ENCODE results near the gene PAPOLG. TPM values are rescaled to one million over a fixed set of nuclear protein-coding genes. Genes with fewer than 3 reads are reported as not detected.

The PAPOLG gene
- total and polyA plus RNA-seq, 9 of the 15 experiments (the other 6 are each of a cell fraction or from before 2014, with no cell fraction given), result 3.9 to 16.3 (median 10.0) TPM

DNA sequence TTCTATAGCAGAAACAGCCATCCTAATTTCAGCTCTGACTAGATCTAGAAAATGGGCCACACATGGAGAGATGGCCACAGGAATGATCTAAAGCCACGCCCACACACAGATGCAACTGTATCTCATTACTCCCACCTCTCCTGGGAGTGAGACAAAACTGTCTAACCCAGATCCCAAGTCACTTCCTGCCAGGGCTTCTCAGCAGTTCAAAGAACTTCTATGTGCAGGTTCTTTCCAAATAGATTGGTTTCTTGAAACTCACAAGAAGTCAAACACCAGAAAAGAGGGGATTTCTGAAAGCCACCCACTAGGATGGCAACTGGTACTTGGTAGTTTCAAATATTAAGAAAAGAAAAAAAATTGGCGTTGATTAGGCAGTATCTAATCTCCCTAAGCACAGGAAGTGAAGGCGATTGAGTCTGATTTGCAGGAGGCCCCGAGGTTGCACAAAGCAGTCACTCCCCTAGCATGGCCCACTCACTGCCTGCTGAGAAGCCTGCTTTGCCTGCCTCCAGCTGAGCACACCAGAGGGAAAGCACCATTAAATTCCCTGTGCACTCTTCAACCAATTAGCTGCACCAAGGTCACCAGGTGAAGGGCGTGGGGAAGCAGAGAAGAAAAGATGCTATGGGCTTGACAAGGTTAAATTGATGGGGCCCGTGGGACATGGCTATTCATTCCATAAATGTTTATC, 51.1 kb downstream of the PAPOLG start (continued):
- no peak for TF ChIP-seq ZNF134 (CRISPR knock-in tag; conservative IDR thresholded peaks at IDR 0.05)
- TF ChIP-seq, protein P1, sequence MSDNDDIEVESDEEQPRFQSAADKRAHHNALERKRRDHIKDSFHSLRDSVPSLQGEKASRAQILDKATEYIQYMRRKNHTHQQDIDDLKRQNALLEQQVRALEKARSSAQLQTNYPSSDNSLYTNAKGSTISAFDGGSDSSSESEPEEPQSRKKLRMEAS (CRISPR knock-in tag; IDR thresholded peaks at IDR 0.05), result no peak
- TF ChIP-seq HDAC3 (IDR thresholded peaks at IDR 0.05; ENCODE audit: borderline replicate concordance, partially characterized antibody), result peak; percentile 31
- no peak for TF ChIP-seq SMAD1 (IDR thresholded peaks at IDR 0.05; ENCODE audit: low read depth, low read length, partially characterized antibody)
- TF ChIP-seq NCOA1 (IDR thresholded peaks at IDR 0.05; ENCODE audit: low read depth), result no peak
- TF ChIP-seq ERF (CRISPR knock-in tag; IDR thresholded peaks at IDR 0.05), result no peak
- no peak for TF ChIP-seq KLF1 (tag; IDR thresholded peaks at IDR 0.05)
- no peak for TF ChIP-seq ZNF23 (CRISPR knock-in tag; IDR thresholded peaks at IDR 0.05)
- TF ChIP-seq MTA2 (IDR thresholded peaks at IDR 0.05; ENCODE audit: low read depth), result no peak
- TF ChIP-seq PCBP1 (IDR thresholded peaks at IDR 0.05; ENCODE audit: low read depth, low read length, poor library complexity, severe bottlenecking), result no peak
- peak; percentile 30; the same call in 1 of the 2 replicates for TF ChIP-seq L3MBTL2 (IDR thresholded peaks at IDR 0.05)
- TF ChIP-seq, protein P2, sequence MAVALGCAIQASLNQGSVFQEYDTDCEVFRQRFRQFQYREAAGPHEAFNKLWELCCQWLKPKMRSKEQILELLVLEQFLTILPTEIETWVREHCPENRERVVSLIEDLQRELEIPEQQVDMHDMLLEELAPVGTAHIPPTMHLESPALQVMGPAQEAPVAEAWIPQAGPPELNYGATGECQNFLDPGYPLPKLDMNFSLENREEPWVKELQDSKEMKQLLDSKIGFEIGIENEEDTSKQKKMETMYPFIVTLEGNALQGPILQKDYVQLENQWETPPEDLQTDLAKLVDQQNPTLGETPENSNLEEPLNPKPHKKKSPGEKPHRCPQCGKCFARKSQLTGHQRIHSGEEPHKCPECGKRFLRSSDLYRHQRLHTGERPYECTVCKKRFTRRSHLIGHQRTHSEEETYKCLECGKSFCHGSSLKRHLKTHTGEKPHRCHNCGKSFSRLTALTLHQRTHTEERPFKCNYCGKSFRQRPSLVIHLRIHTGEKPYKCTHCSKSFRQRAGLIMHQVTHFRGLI (CRISPR knock-in tag; IDR thresholded peaks at IDR 0.05), result no peak
- no peak for TF ChIP-seq HOXB6 (CRISPR knock-in tag; IDR thresholded peaks at IDR 0.05; ENCODE audit: borderline replicate concordance)
- TF ChIP-seq ZNF830 (CRISPR knock-in tag; IDR thresholded peaks at IDR 0.05), result no peak
- no peak for TF ChIP-seq TRIM28 (IDR thresholded peaks at IDR 0.05)
- TF ChIP-seq, protein P3, sequence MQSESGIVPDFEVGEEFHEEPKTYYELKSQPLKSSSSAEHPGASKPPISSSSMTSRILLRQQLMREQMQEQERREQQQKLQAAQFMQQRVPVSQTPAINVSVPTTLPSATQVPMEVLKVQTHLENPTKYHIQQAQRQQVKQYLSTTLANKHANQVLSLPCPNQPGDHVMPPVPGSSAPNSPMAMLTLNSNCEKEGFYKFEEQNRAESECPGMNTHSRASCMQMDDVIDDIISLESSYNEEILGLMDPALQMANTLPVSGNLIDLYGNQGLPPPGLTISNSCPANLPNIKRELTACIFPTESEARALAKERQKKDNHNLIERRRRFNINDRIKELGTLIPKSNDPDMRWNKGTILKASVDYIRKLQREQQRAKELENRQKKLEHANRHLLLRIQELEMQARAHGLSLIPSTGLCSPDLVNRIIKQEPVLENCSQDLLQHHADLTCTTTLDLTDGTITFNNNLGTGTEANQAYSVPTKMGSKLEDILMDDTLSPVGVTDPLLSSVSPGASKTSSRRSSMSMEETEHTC (IDR thresholded peaks at IDR 0.05), result no peak
- TF ChIP-seq, protein P4, sequence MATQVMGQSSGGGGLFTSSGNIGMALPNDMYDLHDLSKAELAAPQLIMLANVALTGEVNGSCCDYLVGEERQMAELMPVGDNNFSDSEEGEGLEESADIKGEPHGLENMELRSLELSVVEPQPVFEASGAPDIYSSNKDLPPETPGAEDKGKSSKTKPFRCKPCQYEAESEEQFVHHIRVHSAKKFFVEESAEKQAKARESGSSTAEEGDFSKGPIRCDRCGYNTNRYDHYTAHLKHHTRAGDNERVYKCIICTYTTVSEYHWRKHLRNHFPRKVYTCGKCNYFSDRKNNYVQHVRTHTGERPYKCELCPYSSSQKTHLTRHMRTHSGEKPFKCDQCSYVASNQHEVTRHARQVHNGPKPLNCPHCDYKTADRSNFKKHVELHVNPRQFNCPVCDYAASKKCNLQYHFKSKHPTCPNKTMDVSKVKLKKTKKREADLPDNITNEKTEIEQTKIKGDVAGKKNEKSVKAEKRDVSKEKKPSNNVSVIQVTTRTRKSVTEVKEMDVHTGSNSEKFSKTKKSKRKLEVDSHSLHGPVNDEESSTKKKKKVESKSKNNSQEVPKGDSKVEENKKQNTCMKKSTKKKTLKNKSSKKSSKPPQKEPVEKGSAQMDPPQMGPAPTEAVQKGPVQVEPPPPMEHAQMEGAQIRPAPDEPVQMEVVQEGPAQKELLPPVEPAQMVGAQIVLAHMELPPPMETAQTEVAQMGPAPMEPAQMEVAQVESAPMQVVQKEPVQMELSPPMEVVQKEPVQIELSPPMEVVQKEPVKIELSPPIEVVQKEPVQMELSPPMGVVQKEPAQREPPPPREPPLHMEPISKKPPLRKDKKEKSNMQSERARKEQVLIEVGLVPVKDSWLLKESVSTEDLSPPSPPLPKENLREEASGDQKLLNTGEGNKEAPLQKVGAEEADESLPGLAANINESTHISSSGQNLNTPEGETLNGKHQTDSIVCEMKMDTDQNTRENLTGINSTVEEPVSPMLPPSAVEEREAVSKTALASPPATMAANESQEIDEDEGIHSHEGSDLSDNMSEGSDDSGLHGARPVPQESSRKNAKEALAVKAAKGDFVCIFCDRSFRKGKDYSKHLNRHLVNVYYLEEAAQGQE (IDR thresholded peaks at IDR 0.05; ENCODE audit: borderline replicate concordance), result no peak
- TF ChIP-seq, protein P4 (CRISPR knock-in tag; IDR thresholded peaks at IDR 0.05; ENCODE audit: low read depth), result no peak
